HG03097 (cell line): Measurements from ENCODE around the gene MAF.
A peak's percentile ranks its signal among the peaks of the same experiment; 100 is the strongest.

Experiments
- ATAC-seq: cut with Tn5 transposase; IDR thresholded peaks from one replicate; pipeline ENCODE4 v1.9.1; 2021; ENCODE audit not compliant: unreplicated experiment, low FRiP score

MAF gene

GRCh38 chr16:79600638-79601091 is at the start of gene MAF:
Gene MAF (minus strand): TSS chr16:79600737. CDS start chr16:79599902, 835 bp downstream.
- no peak for ATAC-seq

- ATAC-seq = no peak
These were observed 48.3 kb upstream of the MAF start for GRCh38 chr16:79648826-79649225.

GRCh38 chr16:79647586-79647985 is 47.0 kb upstream of the MAF start:
- ATAC-seq = no peak

GRCh38 chr16:79645701-79646100 is 45.2 kb upstream of the MAF start:
- no peak for ATAC-seq

- ATAC-seq = no peak
These were observed 44.6 kb upstream of the MAF start for GRCh38 chr16:79644971-79645667.

GRCh38 chr16:79642652-79643051 is 42.1 kb upstream of the MAF start:
- no peak for ATAC-seq

- no peak for ATAC-seq
These were observed 40.2 kb upstream of the MAF start for GRCh38 chr16:79640513-79641360.

- no peak for ATAC-seq
These were observed 39.2 kb upstream of the MAF start for GRCh38 chr16:79639576-79640311.

- no peak for ATAC-seq
These were observed 37.8 kb upstream of the MAF start for GRCh38 chr16:79638386-79638785.

GRCh38 chr16:79635488-79635887 is 35.0 kb upstream of the MAF start:
- no peak for ATAC-seq

- ATAC-seq = no peak
These were observed 33.8 kb upstream of the MAF start for GRCh38 chr16:79634298-79634697.

- ATAC-seq = no peak
These were observed 31.8 kb upstream of the MAF start for GRCh38 chr16:79632289-79632688.

- no peak for ATAC-seq
These were observed 28.5 kb upstream of the MAF start for GRCh38 chr16:79628988-79629387.

GRCh38 chr16:79628501-79628975 is 28.0 kb upstream of the MAF start:
- ATAC-seq = peak; percentile 87

GRCh38 chr16:79627092-79627491 is 26.6 kb upstream of the MAF start:
- ATAC-seq = no peak

- no peak for ATAC-seq
These were observed 25.2 kb upstream of the MAF start for GRCh38 chr16:79625738-79626137.

- ATAC-seq = no peak
These were observed 23.3 kb upstream of the MAF start for GRCh38 chr16:79623824-79624223.

- ATAC-seq = no peak
These were observed 22.5 kb upstream of the MAF start for GRCh38 chr16:79623062-79623461.

- no peak for ATAC-seq
These were observed 20.5 kb upstream of the MAF start for GRCh38 chr16:79621027-79621426.

- ATAC-seq = no peak
These were observed 18.1 kb upstream of the MAF start for GRCh38 chr16:79618692-79619050.

GRCh38 chr16:79618041-79618691 is 17.6 kb upstream of the MAF start:
- no peak for ATAC-seq
